Left renal cortex interstitium (tissue), 4 donors: ENCODE data around the gene USP6. TPM values are rescaled to one million over a fixed set of nuclear protein-coding genes. Genes with fewer than 3 reads are reported as not detected.
"Not testable (repeated sequence)": the region's sequence is repeated elsewhere in the genome, so short reads cannot be mapped to it uniquely, and the experiment has no call there.

Experiments
- DNase-seq, 4 donors: peaks; one replicate each; pipeline ENCODE4 v3.0.0-alpha.2; 2013; ENCODE audit warnings: low read depth in 4 of 4, low spot score in 2 of 4, missing footprints in 1 of 4
- polyA plus RNA-seq, 4 donors: library from polyadenylated mRNA; unstranded; fragments of 120-200 nt; gene quantifications; one replicate each; pipeline ENCODE4 v1.2.1, GENCODE V29; 2013; ENCODE audit not compliant: insufficient read length in 4 of 4

USP6 gene
- polyA plus RNA-seq = 10 to 100 TPM in 1 of 4 donors, 1 to 10 TPM in 3; 2.2 to 20.1 (median 3.6) TPM

DNA sequence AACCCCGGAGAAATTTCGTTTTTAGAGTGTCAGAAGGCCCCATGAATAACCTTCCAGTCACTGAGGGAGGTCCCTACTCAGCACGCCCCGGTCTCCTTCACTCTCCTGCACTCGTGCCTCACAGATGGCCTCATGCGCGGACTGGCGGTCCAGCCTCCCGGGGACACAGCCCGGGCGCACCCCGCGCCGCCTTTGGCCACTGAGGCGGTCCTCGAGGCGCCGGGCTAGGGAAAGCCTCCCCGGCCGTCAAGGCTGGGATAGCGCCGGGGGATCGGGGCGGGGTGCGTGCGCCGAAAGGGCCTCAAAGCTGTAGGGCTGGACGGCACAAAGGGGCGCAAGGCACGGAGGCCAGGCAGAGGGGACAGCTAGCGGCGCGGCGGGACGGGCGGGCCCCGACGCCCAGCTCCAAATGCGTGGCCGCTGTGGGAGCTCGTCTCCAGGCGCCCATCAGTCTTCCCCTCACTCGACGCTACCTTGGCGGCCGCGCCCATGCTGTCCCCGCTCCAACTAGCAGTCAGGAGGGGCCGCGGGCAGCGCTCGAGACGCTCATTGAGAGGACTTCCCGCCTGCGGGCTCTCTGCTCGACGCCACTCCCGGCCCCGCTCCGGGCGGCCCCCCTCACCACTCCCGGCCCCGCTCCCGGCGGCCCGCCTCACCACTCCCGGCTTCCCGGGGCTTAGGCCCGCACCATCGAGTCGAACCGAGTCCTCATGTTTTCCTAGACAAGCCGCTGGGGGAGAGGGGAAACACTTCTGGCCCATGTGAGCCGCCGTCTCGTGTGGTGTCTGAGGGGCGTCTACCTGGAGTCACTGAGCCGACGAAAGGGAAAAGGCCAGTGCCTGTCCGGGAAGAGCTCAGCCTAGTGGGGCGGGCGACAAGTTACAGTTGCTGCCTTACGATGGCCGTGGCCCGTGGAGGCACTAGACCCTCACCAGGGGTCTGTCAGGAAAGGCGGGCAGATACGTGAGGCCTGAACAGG is at the start of gene USP6:
USP6 (plus strand) TSS at position 360 of the 979 bp plus-strand sequence. CDS start 14,336 bp downstream, outside the sequence.
- peak in 1 of 4 donors; percentile 47 for DNase-seq

DNA sequence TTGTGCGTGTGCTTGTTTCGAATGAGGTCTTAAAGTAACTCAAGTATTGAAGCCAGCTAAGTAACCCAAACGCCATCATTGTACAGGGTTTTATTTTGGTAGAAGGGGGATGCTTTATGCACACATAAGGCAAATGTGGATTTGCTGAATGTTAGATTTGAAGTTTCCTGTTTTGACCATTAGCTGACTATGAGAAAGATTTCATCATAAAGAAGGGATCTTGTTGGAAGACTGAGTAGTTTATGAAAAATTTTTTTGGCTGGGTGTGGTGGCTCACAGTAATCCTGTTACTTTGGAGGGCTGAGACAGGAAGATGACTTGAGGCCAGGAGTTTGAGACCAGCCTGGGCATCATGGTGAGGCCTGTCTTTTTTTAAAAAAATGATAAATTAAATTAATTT is 47.6 kb upstream of the USP6 start:
- DNase-seq = no peak

DNA sequence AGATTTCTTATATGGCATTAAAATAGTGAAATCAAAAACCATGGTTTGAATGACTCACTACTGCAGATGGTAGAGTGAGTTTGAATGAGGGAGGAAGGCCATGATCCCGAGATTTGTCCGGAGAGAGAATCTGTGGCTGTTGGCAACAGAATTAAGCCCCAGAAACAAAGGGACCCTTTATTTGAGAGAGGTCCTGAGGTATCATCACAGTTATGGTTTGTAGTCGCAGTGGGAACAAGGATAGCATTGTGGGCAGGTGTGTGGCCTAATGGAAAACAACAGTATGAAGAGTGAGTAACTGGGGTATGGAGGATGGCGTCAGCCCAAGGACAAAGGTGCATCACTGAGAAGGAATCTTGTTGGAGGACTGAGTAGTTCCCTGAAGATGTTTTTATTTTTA is 46.1 kb upstream of the USP6 start:
- no peak for DNase-seq

DNA sequence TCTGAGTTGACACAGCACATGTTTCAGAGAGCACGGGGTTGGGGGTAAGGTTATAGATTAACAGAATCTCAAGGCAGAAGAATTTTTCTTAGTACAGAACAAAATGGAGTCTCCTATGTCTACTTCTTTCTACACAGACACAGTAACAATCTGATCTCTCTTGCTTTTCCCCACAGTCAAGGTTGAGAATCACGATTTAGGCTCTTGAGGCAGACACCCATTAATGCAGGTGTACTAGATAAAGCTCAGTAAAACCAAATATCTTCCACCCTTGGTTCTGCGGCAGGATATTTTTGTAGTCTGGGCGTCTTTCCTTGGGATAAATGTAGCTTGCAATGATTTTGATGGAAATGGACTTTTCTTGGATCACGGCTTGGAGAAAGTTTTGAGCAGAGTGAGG is 40.4 kb upstream of the USP6 start:
- DNase-seq = not testable (repeated sequence)

DNA sequence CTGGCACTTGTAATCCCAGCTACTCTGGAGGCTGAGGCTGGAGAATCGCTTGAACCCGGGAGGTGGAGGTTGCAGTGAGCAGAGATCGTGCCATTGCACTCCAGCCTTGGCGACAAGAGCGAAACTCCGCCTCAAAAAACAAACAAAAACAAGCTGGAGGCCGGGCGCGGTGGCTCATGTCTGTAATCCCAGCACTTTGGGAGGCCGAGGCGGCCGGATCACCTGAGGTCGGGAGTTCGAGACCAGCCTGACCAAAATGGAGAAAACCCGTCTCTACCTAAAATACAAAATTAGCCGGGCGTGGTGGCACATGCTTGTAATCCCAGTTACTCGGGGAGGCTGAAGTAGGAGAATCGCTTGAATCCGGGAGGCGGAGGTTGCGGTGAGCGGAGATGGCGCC is 38.6 kb upstream of the USP6 start:
- DNase-seq = not testable (repeated sequence)

GRCh38 chr17:5077781-5078105 is 38.1 kb upstream of the USP6 start:
- DNase-seq = no peak

GRCh38 chr17:5078106-5079028 is 37.5 kb upstream of the USP6 start, which contains the start of gene ZFP3:
Gene ZFP3, plus strand, starts transcription at chr17:5078467. Its CDS starts 13,038 bp downstream, at chr17:5091505.
- peak; percentile 74 to 82 (median 76) for DNase-seq

DNA sequence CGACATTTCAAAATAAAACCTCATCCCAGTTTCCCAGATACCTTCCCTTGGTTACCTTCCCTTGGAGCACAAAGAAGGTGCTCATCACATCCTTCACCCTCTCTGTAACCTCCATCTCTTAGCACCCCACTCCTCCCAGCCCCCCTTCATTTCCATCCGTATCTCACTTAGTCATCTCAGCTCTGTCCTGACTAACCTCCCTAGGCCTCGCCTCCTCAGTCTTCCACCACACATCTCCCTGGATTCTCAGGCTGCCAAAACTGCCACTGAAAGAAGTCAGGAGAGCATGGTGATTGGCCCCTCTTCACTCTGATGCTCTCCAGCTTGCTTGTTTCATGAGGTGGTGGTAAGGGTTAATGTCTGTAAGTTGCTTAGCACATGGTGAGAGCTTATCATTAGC is 35.2 kb upstream of the USP6 start:
- DNase-seq = no peak

DNA sequence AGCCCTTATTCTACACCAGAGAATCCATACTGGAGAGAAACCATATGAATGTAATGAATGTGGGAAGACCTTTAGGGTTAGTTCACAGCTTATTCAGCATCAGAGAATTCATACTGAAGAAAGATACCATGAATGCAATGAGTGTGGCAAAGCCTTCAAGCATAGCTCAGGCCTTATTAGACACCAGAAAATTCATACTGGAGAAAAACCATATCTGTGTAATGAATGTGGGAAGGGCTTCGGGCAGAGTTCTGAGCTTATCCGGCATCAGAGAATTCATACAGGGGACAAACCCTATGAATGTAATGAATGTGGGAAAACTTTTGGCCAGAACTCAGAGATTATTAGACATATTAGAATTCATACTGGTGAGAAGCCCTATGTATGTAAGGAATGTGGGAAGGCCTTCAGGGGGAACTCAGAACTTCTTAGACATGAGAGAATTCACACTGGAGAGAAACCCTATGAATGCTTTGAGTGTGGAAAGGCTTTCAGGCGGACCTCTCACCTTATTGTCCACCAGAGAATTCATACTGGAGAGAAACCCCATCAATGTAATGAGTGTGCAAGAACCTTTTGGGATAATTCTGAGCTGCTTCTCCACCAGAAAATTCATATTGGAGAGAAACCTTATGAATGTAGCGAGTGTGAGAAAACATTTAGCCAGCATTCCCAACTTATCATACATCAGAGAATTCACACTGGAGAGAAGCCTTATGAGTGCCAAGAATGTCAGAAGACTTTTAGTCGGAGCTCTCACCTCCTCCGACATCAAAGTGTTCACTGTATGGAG is 23.4 kb upstream of the USP6 start:
- DNase-seq = no peak

DNA sequence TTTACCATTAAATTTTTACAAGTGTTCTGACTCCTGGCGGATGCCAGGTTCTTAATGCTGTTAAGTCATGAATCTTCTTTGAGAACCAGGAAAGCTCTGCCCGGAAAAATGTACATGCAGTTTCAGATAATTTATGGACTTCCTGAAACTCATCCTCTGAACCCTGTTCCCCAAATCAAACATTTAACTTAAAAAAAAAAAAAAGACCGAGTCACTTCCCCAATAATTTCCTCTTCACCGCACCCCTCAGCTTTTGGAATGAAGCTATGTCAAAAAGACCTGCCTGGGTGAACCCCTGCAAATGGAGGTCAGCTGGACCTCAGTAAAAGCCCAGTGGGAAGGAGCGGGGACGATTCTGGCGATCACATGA is 19.1 kb upstream of the USP6 start:
- DNase-seq = no peak

DNA sequence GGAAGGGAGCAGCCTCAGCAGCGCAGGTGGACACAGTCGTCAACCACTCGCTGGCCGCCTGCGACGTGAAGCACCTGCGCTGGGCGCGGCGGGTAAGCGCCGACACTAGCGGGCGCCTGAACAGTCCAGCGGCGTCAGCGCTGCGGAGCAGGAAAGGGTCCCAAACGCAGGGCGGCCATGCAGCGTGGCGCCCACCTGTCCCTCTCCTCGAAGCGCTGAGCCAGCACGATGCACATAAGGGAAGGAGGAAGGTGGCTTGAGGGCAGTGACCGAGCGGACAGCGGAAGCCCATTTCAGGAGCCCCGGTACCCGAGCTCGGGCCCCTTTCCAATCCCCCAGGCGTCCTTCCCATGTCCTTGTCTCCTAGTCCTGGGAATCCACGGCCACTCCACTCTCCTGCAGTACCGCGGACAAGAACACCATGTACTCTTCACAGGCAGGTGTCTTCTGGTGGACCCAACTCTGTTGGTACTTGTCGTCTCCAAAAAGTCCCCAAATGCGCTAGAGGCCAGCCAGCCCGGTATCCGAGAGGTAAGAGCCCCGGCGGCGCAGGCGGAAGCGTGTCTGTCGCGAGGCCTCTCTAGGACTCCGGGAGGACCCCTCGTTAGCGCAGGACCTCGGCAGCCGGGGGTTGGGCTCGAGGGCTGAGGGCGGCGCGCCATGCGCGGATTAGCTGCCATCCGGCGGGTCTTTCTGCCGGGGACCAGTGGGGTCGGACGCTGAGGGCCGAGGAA is 18.6 kb upstream of the USP6 start:
- DNase-seq = peak in 1 of 4 donors; percentile 75

DNA sequence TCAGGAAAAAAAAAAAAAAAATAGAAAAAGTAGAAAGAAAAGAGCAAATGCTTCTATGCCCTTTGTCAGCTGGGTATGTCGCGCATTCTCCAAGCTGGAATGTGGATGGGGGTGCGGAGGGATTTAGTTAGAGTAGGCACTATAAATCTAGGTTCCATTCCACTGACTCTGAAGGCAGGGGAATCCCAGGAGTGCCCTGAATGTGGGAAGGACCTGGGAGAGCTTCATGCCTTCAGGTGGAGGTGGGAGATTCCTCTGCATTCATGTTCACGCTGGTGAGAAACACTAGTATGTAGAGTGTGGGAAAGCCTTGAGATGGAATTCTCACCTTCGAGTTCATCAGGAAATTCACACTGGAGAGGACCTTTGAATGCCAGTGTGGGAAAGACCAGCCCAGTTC is 16.6 kb upstream of the USP6 start:
- DNase-seq = no peak

GRCh38 chr17:5100832-5101231 is 15.0 kb upstream of the USP6 start:
- DNase-seq = no peak

DNA sequence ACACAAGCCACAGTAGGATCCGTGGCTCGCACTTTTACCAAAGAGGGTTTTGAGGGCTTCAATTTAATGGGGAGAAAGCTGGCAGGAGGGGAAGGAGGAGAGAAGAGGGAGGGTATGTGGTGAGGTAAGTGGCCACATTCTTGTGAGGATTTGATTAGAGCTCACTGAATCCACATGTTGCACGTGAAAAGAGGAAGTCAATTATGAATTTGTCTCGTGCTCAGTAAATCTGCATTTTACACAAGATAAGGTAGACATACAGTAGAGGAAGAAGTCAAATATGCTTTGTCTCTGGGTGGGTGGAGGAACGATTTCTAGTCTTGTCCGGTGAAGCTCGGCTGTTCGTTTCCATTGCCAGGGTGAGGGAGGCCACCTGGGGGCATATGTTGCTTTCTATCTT is 5.0 kb upstream of the USP6 start:
- no peak for DNase-seq

DNA sequence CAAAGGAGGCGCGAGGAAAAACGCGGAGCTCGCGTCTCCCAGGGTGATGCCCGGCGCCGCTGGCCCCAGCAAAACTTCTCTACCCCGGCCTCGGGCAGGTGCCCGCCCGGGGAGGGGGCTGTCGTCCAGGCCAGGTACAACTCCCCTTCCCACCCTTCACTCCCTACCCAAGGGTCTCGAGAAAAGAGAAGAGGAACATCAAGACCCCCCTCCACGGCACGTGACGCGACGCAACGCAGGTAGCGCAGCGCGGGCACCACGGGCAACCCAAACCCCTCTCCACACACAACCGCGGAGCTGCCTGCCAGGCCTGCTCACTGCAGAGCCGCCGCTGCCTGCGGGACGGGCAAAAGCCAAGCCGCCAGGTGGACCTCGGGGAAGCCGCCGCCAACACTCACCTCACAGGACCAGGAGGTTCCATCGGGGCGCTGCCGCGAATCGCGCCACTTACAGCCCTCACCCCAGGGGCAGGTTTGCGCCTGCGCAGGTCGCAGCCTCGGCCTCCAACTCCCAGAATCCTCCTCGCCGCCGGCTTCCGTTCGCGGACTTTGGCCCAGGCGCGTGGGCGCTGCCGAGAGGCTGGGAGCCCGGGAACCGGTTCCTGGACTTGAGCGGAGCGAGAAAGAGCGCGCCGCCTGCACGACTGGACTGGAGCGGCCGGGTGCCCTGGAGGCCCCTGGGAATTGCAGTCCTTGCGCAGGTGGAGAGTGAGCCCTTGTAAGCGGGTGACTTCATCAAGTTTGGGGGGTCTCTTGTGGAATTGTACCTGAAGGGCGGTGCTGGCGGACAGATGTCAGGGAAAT is 4.2 kb upstream of the USP6 start, which contains the start of gene ZNF232:
ZNF232 (minus strand) TSS at position 477 of the 803 bp plus-strand sequence; CDS start at position 421, 56 bp downstream.
- DNase-seq = peak in 3 of 4 donors; percentile 86 to 95 (median 90)

GRCh38 chr17:5118219-5118618 is 2.4 kb downstream of the USP6 start:
- DNase-seq = no peak

- no peak for DNase-seq
Measured at GRCh38 chr17:5120036-5120435, 4.2 kb downstream of the USP6 start.

GRCh38 chr17:5120436-5121185 is 4.8 kb downstream of the USP6 start:
- not testable (repeated sequence) for DNase-seq
